ENCODE data around the gene OGN.

Gene OGN

GRCh38 chr9:92385953-92386352 lies 18.4 kb downstream of the OGN start:
- Histone ChIP-seq H3K4me3 (no peak overlapping the region), H3K27ac (peak overlapping the region; percentile 67 to 79)
- no peak for DNase-seq (ENCODE audit: low spot score)
- no peak for TF ChIP-seq CTCF (IDR thresholded peaks at IDR 0.05)

GRCh38 chr9:92385477-92385876 lies 18.9 kb downstream of the OGN start:
- Histone ChIP-seq H3K4me3 (no peak overlapping the region), H3K27ac (peak overlapping the region; percentile 67 to 79)
- no peak for TF ChIP-seq CTCF (IDR thresholded peaks at IDR 0.05)
- DNase-seq (ENCODE audit: low spot score) = no peak

- no peak for DNase-seq (ENCODE audit: low spot score)
Observed at GRCh38 chr9:92385001-92385400, 19.4 kb downstream of the OGN start.

GRCh38 chr9:92384375-92384774 lies 20.0 kb downstream of the OGN start:
- no peak for DNase-seq (ENCODE audit: low spot score)
- no peak overlapping the region for H3K4me3 ChIP-seq
- TF ChIP-seq CTCF (IDR thresholded peaks at IDR 0.05) = no peak
- H3K27ac ChIP-seq = peak overlapping the region; percentile 67 to 79

More at GRCh38 chr9:92385001-92385400, 19.4 kb downstream of the OGN start:
- Histone ChIP-seq H3K27ac (peak overlapping the region; percentile 67 to 79), H3K4me3 (no peak overlapping the region)
- TF ChIP-seq CTCF (IDR thresholded peaks at IDR 0.05) = no peak

- Histone ChIP-seq H3K27ac (no peak overlapping the region), H3K4me3 (no peak overlapping the region)
- DNase-seq (ENCODE audit: low spot score) = no peak
- no peak for TF ChIP-seq CTCF (IDR thresholded peaks at IDR 0.05)
Observed at GRCh38 chr9:92381775-92382174, 22.6 kb downstream of the OGN start.

- Histone ChIP-seq H3K4me3 (no peak overlapping the region), H3K27ac (no peak overlapping the region)
- no peak for TF ChIP-seq CTCF (IDR thresholded peaks at IDR 0.05)
- no peak for DNase-seq (ENCODE audit: low spot score)
Observed at GRCh38 chr9:92380603-92381002, 23.8 kb downstream of the OGN start.

GRCh38 chr9:92378865-92379560 lies 25.4 kb downstream of the OGN start:
- TF ChIP-seq CTCF (IDR thresholded peaks at IDR 0.05) = no peak
- no peak for DNase-seq (ENCODE audit: low spot score)

More at GRCh38 chr9:92378865-92379560, 25.4 kb downstream of the OGN start:
- H3K4me3 ChIP-seq = no peak overlapping the region
- no peak overlapping the region for H3K27ac ChIP-seq
